ENCODE results near the gene ACSL1.

DNA sequence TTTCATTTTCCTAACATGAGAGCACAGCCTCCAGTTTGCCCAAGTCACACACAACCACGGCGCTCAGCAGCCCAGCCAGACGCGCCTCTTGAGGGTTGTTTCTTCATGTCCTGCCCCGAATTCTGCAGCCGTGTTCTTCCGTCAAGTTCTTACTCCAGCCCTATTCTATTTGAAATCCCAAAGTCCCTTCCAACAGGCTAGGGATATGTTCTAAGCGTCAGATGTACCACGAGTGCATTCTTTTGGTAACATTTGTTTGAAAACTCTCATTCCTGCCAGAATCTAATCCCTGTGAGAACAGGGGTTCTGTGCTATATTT lies 23.1 kb downstream of the ACSL1 start:
- TF ChIP-seq, protein P1, sequence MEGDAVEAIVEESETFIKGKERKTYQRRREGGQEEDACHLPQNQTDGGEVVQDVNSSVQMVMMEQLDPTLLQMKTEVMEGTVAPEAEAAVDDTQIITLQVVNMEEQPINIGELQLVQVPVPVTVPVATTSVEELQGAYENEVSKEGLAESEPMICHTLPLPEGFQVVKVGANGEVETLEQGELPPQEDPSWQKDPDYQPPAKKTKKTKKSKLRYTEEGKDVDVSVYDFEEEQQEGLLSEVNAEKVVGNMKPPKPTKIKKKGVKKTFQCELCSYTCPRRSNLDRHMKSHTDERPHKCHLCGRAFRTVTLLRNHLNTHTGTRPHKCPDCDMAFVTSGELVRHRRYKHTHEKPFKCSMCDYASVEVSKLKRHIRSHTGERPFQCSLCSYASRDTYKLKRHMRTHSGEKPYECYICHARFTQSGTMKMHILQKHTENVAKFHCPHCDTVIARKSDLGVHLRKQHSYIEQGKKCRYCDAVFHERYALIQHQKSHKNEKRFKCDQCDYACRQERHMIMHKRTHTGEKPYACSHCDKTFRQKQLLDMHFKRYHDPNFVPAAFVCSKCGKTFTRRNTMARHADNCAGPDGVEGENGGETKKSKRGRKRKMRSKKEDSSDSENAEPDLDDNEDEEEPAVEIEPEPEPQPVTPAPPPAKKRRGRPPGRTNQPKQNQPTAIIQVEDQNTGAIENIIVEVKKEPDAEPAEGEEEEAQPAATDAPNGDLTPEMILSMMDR (IDR thresholded peaks at IDR 0.05; ENCODE audit: low read depth, low read length) = no peak
- TF ChIP-seq EZH2phosphoT487 (IDR thresholded peaks at IDR 0.05; ENCODE audit: low read depth) = no peak

Measured in OCI-LY3 (cell line).